ENCODE data around the gene TNNC2.
"Not testable (repeated sequence)": the region's sequence is repeated elsewhere in the genome, so short reads cannot be mapped to it uniquely, and the experiment has no call there.

Gene TNNC2

GRCh38 chr20:45827030-45827652 is at the start of gene TNNC2:
Gene TNNC2 (minus strand): TSS chr20:45827312. CDS start chr20:45827248, 64 bp downstream.
- DNase-seq (ENCODE audit: low spot score) = no peak

GRCh38 chr20:45874576-45874975 is 47.5 kb upstream of the TNNC2 start:
- DNase-seq (ENCODE audit: low spot score) = no peak

- DNase-seq (ENCODE audit: low spot score) = not testable (repeated sequence)
Measured at GRCh38 chr20:45874104-45874481, 47.0 kb upstream of the TNNC2 start.

- no peak for DNase-seq (ENCODE audit: low spot score)
Measured at GRCh38 chr20:45873409-45874103, 46.4 kb upstream of the TNNC2 start.

GRCh38 chr20:45872626-45873025 is 45.5 kb upstream of the TNNC2 start:
- no peak for DNase-seq (ENCODE audit: low spot score)

- DNase-seq (ENCODE audit: low spot score) = no peak
Measured at GRCh38 chr20:45867819-45868176, 40.7 kb upstream of the TNNC2 start.

- no peak for DNase-seq (ENCODE audit: low spot score)
Measured at GRCh38 chr20:45867136-45867818, 40.2 kb upstream of the TNNC2 start.

GRCh38 chr20:45866454-45866853 is 39.3 kb upstream of the TNNC2 start:
- no peak for DNase-seq (ENCODE audit: low spot score)

- DNase-seq (ENCODE audit: low spot score) = no peak
Measured at GRCh38 chr20:45863543-45864470, 36.7 kb upstream of the TNNC2 start.

- peak; percentile 75 for DNase-seq (ENCODE audit: low spot score)
Measured at GRCh38 chr20:45861221-45862075, 34.3 kb upstream of the TNNC2 start.

- DNase-seq (ENCODE audit: low spot score) = no peak
Measured at GRCh38 chr20:45860560-45861220, 33.6 kb upstream of the TNNC2 start.

- DNase-seq (ENCODE audit: low spot score) = no peak
Measured at GRCh38 chr20:45859916-45860315, 32.8 kb upstream of the TNNC2 start.

- DNase-seq (ENCODE audit: low spot score) = no peak
Measured at GRCh38 chr20:45857882-45858216, 30.7 kb upstream of the TNNC2 start.

- DNase-seq (ENCODE audit: low spot score) = peak; percentile 100
Measured at GRCh38 chr20:45857114-45857881, 30.2 kb upstream of the TNNC2 start, which contains the start of the genes ACOT8 and ZSWIM3. Gene ACOT8 (minus strand): TSS chr20:45857392. CDS start chr20:45857315, 77 bp downstream. Gene ZSWIM3 (plus strand): TSS chr20:45857614. CDS start chr20:45857826, 212 bp downstream.

GRCh38 chr20:45853484-45853883 is 26.4 kb upstream of the TNNC2 start:
- no peak for DNase-seq (ENCODE audit: low spot score)

GRCh38 chr20:45852326-45852725 is 25.2 kb upstream of the TNNC2 start:
- no peak for DNase-seq (ENCODE audit: low spot score)

- DNase-seq (ENCODE audit: low spot score) = no peak
Measured at GRCh38 chr20:45851501-45851900, 24.4 kb upstream of the TNNC2 start.

GRCh38 chr20:45850926-45851325 is 23.8 kb upstream of the TNNC2 start:
- DNase-seq (ENCODE audit: low spot score) = peak; percentile 83

- DNase-seq (ENCODE audit: low spot score) = no peak
Measured at GRCh38 chr20:45850238-45850637, 23.1 kb upstream of the TNNC2 start.

Measured in hematopoietic multipotent progenitor cell treated with erythropoietin and hydrocortisone succinate and interleukin-3 and kit ligand, for 15 days (in vitro differentiated cells).